IgD-negative memory B cell (primary cell): Measurements from ENCODE around the gene COLEC11. TPM values are rescaled to one million over a fixed set of nuclear protein-coding genes. Genes with fewer than 3 reads are reported as not detected.
"Not testable (repeated sequence)": the region's sequence is repeated elsewhere in the genome, so short reads cannot be mapped to it uniquely, and the experiment has no call there.

Experiments
- H3K27ac Mint-ChIP-seq, 3 donors: one replicate each; pipeline ENCODE4 v1.8.0; 2020 to 2022; ENCODE audit warnings: mild to moderate bottlenecking in 3 of 3, mixed read lengths in 3 of 3, moderate library complexity in 1 of 3
- H3K27me3 Mint-ChIP-seq: one replicate; pipeline ENCODE4 v1.8.0; 2021; ENCODE audit warnings: mixed read lengths
- H3K36me3 Mint-ChIP-seq: one replicate; pipeline ENCODE4 v1.8.0; 2020; ENCODE audit warnings: mild to moderate bottlenecking, mixed read lengths
- H3K4me1 Mint-ChIP-seq, 3 donors: one replicate each; pipeline ENCODE4 v1.8.0; 2020 to 2022; ENCODE audit warnings: mixed read lengths in 3 of 3, mild to moderate bottlenecking in 1 of 3
- H3K4me3 Mint-ChIP-seq, 4 donors: one replicate each; pipeline ENCODE4 v1.8.0; 2020 to 2022; ENCODE audit warnings: mild to moderate bottlenecking in 4 of 4, mixed read lengths in 4 of 4, moderate library complexity in 3 of 4
- H3K9me3 Mint-ChIP-seq, 3 donors: one replicate each; pipeline ENCODE4 v1.8.0; 2020 to 2021; ENCODE audit warnings: mixed read lengths in 3 of 3, mild to moderate bottlenecking in 1 of 3
- polyA plus RNA-seq: library from polyadenylated mRNA; unstranded; fragments of 300-500 nt; fragmentation: Illumina TruSeq; gene quantifications from one replicate; pipeline ENCODE4 v1.2.3, GENCODE V29; 2021

The COLEC11 gene
- polyA plus RNA-seq, 1 donor from 2014 or later = not detected

DNA sequence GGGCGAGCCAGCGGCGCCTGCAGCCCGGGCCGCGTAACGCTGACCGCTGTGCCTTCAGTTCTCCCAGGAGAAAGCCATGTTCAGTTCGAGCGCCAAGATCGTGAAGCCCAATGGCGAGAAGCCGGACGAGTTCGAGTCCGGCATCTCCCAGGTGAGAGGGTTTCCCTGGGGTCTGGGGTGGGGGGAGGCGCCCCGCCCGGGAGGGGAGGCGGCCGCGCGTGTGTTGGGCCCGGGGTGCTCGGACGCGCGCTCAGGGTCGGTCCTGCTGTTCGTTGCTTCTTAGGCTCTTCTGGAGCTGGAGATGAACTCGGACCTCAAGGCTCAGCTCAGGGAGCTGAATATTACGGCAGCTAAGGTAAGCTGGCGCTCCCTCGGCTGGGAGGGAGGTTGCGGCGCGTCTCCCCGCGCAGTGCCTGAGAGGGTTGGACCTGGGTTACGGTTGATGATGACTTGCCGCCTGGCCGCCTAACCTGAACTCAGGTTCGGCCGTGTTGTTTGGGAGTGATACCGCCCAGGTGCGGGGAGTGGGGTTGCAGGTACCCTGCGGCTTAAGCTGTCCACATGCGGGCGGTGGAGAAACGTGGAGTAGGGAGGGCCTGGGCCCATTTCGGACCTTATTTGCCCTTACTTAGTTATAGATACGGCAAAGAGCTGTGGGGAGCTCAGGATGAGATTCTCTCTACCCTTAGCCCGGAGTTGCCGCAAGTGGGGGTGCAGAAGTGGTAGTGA lies 19.2 kb upstream of the COLEC11 start:
- Mint-ChIP-seq H3K9me3 (no peaks in the 10 kb centered on the region), H3K36me3 (peaks cover 8% of the 10 kb centered on the region), H3K27ac (peak overlapping the region; percentile 87 to 97 (median 95)), H3K27me3 (no peaks in the 10 kb centered on the region), H3K4me1 (peaks cover 27 to 35% (median 28%) of the 10 kb centered on the region in 3 donors), H3K4me3 (peak overlapping the region; percentile 84 to 93 (median 91))

DNA sequence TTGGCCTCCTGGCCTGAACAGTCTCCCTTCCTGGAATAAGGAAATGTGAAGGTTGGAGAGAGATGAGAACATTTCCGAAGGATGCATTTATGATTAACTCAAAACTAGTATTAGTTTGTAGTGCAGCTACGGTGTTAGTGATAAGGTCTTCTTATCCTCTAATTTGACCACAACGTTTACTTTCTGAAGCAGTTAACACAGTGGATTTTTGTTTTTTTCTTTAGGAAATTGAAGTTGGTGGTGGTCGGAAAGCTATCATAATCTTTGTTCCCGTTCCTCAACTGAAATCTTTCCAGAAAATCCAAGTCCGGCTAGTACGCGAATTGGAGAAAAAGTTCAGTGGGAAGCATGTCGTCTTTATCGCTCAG lies 18.7 kb upstream of the COLEC11 start:
- H3K27ac Mint-ChIP-seq = peak overlapping the region; percentile 87 to 97 (median 95)
- H3K27me3 Mint-ChIP-seq, H3K36me3 Mint-ChIP-seq, H3K9me3 Mint-ChIP-seq: not testable (repeated sequence)
- H3K4me1 Mint-ChIP-seq = peaks cover 27 to 35% (median 28%) of the 10 kb centered on the region in 3 donors
- H3K4me3 Mint-ChIP-seq = peak overlapping the region; percentile 84 to 93 (median 91)

DNA sequence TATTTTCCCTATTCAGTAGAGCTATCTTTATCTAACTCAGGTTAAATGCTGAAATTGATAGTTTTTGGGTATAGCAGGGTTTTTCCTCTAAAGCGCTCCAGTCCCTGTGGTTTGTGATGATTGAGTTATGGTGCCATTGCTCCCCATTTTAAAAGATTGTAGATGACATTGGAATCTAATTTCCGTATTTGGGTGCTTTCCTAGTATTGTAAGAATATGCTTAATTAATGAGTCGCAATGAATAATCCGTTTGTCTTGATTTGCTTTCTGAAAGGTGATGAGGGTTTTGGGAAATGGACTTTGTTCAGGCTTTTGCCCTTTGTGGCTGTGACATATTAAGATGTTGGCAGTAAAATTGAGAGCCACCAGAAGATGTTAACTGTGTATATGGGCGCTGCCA lies 15.9 kb upstream of the COLEC11 start:
- Mint-ChIP-seq H3K9me3 (no peaks in the 10 kb centered on the region), H3K4me1 (peaks cover 27 to 35% (median 28%) of the 10 kb centered on the region in 3 donors), H3K27ac (peak overlapping the region in 1 of 3 donors; percentile 59), H3K27me3 (no peaks in the 10 kb centered on the region), H3K4me3 (peak overlapping the region in 1 of 4 donors; percentile 76), H3K36me3 (peaks cover 8% of the 10 kb centered on the region)

DNA sequence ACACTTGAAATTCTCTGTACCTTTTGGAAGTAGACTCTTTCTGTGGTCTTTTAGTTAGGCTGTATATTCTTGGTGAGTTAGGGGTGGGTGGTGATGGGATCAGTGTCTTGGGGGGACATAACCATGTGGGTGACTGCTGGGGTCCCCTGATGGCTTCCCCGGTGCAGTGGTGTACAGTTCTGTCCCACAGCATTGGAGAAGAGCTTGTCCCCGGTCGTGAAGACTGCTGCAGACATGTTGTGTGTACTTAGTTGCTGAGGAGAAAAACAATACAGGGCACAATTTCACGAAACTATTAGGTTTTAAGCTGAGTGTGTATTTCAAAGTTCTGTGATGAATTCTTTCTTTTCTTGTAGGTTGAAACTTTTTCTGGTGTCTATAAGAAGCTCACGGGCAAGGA lies 14.5 kb upstream of the COLEC11 start:
- Mint-ChIP-seq H3K4me3 (no peak overlapping the region), H3K36me3 (peaks cover 8% of the 10 kb centered on the region), H3K4me1 (peaks cover 25 to 35% (median 25%) of the 10 kb centered on the region in 3 donors), H3K27ac (no peak overlapping the region), H3K9me3 (no peaks in the 10 kb centered on the region), H3K27me3 (no peaks in the 10 kb centered on the region)

DNA sequence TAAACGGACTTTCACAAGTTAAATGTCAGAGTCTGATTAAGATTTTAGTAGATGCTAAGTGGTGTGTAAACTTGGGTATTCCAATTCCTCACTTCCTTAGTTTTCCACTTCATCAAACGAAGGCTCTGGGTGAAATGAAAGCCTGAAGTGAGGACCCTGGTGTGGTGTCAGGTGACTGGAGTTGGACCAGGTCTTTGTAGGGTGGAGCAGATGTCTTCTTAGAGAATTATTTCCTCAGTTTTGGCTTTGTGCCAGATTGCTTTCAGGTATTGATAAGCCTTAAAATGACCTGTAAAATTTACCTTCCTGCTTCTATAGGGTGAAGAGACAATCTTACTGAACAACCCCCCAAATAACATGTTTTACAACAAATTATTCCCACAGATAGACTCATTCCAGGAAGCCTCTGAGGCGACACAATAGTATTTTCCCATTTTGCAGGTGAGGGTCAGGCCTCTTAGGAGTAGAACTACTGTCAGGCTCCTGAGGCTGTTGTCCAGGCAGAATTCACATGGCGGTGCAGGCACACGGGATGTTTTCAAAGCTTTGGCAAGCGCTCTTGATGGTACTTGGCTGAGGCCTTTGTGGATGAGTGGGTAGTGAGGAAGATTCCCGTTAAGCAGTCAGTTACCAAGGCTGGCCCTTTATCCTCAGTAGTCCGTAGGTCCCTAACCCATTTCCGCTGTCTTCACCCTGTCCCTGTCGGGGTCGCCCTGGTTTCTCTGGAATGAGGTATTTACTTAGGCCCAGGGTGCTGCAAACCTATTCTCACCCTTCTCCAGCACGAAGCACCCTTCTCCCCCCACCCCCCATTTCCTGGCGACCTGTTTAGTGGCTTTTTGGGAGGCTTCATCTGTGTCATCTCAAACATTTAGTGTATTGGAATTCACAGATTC lies 13.3 kb upstream of the COLEC11 start:
- Mint-ChIP-seq H3K27me3 (no peaks in the 10 kb centered on the region), H3K36me3 (peaks cover 8% of the 10 kb centered on the region), H3K9me3 (no peaks in the 10 kb centered on the region), H3K4me3 (peak overlapping the region in 1 of 4 donors; percentile 52), H3K27ac (no peak overlapping the region), H3K4me1 (peaks cover 16 to 25% (median 18%) of the 10 kb centered on the region in 3 donors)

DNA sequence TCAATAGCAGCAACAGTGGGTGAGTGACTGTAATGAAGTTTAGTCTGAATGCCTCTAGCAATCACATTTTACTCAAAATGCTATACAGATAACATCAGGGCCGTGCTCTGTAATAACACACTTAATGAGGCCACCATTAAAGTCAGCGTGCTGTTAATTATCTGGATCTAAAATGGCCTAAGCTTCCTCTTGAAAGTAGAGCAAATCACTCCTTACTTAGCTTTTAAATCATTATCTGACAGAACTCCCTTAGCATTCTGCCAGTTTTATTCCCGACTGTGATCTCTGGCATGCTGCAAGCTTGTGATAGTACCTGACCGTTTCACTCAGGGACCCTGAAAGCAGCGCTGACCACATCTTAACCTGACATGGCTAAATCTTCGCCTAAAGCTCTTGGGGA lies 10.8 kb upstream of the COLEC11 start:
- Mint-ChIP-seq H3K27me3 (no peaks in the 10 kb centered on the region), H3K27ac (no peak overlapping the region), H3K4me1 (peaks cover 3 to 6% (median 5%) of the 10 kb centered on the region in 3 donors), H3K36me3 (peaks cover 3% of the 10 kb centered on the region), H3K9me3 (no peaks in the 10 kb centered on the region), H3K4me3 (no peak overlapping the region)

DNA sequence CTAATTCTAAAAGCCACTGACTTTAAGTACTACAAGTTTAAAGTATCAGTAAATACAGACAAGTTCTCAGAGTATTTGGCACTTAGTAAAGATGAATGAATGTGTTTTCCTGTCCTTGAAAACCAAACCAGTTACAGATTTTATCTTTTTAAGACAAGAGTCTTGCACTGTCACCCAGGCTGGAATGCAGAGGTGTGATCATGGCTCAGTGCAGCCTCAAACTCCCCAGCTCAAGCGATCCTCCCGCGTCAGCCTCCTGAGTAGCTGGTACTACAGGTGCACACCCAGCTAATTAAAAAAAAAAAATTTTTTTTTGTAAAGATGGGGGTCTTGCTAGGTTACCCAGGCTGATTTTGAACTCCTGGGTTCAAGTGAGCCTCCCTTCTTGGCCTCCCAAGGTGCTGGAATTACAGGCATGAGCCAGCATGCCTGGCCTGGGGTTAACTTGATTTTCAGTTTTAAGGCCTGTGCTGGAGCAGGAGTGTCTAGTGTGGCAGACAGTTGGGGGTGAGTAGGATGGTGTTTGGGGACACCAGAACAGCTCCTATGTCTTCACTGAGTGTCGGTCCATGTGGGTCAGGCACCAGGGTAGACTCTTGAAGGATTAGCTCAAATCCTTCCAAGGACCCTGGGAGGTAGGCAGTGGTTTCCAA lies 10.2 kb upstream of the COLEC11 start:
- Mint-ChIP-seq H3K27me3 (no peaks in the 10 kb centered on the region), H3K4me1 (no peaks in the 10 kb centered on the region), H3K4me3 (no peak overlapping the region), H3K27ac (no peak overlapping the region), H3K36me3 (peaks cover 7% of the 10 kb centered on the region), H3K9me3 (no peaks in the 10 kb centered on the region)

DNA sequence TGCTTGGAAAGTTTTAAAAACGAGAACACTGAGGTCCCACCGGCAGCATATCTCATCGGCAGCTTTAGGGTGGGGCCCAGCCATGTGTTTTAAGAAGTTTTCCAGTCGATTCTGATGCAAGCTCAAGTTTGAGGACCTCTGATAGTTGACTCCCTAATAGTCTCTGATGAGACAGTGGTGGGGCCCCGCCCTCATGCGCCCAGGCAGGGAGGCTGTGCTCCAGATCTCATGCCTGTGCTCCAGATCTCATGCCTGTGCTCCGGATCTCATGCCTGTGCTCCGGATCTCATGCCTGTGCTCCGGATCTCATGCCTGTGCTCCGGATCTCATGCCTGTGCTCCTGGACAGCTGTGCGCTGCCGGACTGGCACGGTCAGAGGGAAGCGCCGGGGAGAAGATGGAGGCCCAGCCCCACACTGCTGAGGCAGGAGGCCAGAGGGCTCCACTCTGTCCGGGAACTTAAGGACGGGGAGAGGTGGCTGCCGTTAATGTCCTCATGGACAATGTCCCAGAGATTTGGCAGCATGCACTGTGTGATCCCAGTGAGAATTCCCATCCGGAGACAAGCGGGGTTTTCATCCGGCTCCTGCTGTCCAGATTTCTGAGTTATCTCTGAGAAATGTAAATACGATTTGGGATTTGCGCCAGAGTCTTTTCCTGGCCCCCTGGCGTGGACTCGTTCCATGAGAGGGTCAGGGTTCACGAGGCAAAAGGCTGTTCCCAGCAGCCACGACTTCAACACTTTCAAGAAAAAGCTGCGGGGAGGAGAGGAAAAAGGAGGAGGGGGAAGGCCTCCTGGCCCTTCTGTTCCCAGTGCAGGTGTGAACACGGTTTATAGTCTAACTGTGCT lies 9.4 kb upstream of the COLEC11 start:
- Mint-ChIP-seq H3K9me3 (no peaks in the 10 kb centered on the region), H3K27me3 (no peaks in the 10 kb centered on the region), H3K4me3 (no peak overlapping the region), H3K27ac (no peak overlapping the region), H3K4me1 (no peaks in the 10 kb centered on the region), H3K36me3 (peaks cover 6% of the 10 kb centered on the region)

DNA sequence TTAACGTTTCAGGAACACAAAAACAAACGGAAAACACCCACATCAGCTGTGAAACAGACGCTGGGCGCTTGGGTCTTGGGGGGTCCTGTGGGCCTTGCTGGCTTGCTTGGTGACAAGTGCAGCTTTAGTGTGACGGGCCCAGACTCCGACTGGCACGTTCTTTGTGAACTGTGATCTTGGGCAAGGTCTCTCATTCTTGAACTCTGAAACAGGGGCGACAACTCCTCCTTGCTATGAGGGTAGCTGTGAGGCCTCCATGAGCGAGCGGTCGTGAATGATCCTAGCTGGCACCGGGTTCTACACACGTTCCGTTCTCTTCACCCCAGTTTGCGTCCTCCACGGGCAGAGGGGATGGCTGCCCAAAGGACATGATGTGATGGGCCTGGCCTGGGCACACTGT lies 8.7 kb upstream of the COLEC11 start:
- H3K4me3 Mint-ChIP-seq = no peak overlapping the region
- peaks cover 5% of the 10 kb centered on the region for H3K36me3 Mint-ChIP-seq
- H3K4me1 Mint-ChIP-seq = no peaks in the 10 kb centered on the region
- H3K27ac Mint-ChIP-seq = no peak overlapping the region
- H3K9me3 Mint-ChIP-seq = no peaks in the 10 kb centered on the region
- H3K27me3 Mint-ChIP-seq = no peaks in the 10 kb centered on the region

DNA sequence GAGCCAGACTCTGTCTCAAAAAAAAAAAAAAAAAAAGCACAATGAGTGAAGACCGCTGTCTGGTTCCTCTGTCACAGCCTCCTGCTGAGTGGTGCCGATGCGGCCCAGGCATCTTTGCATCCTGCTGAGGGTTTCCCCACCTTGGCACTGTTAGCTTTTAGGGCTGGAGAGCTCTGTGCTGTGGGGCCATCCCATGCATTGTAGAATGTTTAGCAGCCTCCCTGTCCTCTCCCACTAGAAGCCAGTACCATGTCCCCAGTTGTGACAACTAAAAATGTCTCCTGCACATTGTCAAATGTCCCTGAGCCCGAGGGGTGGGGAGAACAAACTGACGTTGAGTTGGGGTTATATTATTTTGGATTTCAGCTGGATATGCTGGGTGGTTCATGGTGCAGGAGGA lies 7.9 kb upstream of the COLEC11 start:
- no peaks in the 10 kb centered on the region for H3K9me3 Mint-ChIP-seq

DNA sequence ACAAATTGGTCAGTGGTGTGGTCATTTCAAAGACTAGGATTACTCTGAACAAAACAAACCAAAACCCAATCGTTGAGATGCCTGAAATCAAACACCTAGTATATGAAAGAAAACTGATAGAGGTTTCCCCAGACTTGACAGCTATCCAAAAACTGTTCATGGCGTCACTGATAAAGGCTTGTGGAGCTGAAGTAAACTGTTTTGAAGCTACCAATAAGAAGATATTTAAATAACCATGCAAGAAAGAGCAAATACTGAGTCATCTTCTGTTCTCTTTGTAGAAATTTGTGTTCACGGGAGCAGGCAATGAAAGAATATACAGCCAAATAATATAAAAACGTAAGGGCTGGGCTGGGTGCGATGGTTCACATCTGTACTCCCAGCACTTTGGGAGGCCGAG lies 7.5 kb upstream of the COLEC11 start:
- Mint-ChIP-seq H3K27me3 (no peaks in the 10 kb centered on the region), H3K9me3 (no peaks in the 10 kb centered on the region), H3K27ac (no peak overlapping the region), H3K4me3 (no peak overlapping the region), H3K36me3 (peaks cover 5% of the 10 kb centered on the region), H3K4me1 (no peaks in the 10 kb centered on the region)

More for the DNA sequence above, 7.9 kb upstream of the COLEC11 start:
- H3K4me1 Mint-ChIP-seq = no peaks in the 10 kb centered on the region
- H3K27me3 Mint-ChIP-seq = no peaks in the 10 kb centered on the region
- peaks cover 5% of the 10 kb centered on the region for H3K36me3 Mint-ChIP-seq
- H3K4me3 Mint-ChIP-seq = no peak overlapping the region
- H3K27ac Mint-ChIP-seq = no peak overlapping the region

DNA sequence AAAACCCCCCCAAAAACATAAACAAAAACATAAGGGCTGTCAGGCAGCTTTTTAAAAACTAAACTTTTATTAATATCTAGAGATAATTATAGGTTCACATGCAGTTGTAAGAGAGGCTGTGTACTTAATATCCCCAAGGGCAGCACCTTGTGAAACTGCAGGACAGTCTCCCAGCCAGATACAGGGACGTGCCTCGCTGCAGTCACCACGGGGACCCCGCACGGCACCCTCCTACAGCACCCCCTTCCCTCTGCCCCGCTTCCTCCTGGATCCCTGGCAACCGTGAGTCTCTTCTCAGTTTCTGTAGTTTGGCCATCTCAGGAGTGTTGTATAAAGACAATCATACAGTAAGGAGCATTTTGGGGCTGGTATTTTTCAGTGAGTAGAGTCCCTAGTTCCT lies 6.8 kb upstream of the COLEC11 start:
- Mint-ChIP-seq H3K27ac (no peak overlapping the region), H3K4me1 (no peaks in the 10 kb centered on the region), H3K9me3 (no peaks in the 10 kb centered on the region), H3K36me3 (peaks cover 8% of the 10 kb centered on the region), H3K4me3 (no peak overlapping the region), H3K27me3 (no peaks in the 10 kb centered on the region)

DNA sequence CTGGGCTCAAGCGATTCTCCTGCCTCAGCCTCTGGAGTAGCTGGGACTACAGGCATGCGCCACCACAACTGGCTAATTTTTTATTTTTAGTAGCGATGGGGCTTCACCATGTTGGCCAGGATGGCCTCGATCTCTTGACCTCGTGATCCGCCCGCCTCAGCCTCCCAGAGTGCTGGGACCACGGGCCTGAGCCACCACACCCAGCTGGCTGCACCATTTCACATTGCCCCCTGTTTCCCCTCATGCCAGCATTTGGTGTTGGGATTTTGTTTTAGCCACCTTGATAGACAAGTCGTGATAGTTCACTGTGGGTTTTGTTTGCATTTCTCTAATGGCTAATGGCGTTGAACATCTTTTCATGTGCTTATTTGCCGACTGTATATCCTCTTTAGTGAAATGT lies 5.8 kb upstream of the COLEC11 start:
- Mint-ChIP-seq H3K9me3 (no peaks in the 10 kb centered on the region), H3K36me3 (peaks cover 8% of the 10 kb centered on the region), H3K4me1 (no peaks in the 10 kb centered on the region), H3K4me3 (no peak overlapping the region), H3K27ac (no peak overlapping the region), H3K27me3 (no peaks in the 10 kb centered on the region)

DNA sequence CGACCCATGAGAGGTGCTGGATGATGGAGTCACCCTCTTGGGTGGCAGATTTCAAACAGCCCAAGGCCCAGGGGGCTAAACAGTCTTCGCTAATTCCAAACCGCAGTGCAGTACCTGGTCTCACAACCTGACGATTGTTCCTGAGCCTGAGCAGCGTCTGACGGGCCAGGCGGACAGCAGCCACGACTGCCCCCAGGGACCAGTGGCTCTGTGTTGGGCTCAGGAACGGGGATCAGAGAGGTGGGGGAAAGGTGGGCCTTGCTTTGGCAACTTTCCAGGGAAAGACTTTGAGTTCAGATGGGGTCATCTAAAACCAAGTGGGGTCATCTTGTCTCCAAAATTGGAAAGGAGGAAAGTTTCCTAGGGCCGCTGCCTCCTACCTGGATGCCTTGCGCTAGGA lies 492 bp downstream of the COLEC11 start:
- Mint-ChIP-seq H3K27ac (no peak overlapping the region), H3K27me3 (peaks cover 4% of the 10 kb centered on the region)

More for the DNA sequence above, 492 bp downstream of the COLEC11 start:
- H3K9me3 Mint-ChIP-seq = peaks cover 0 to 1% (median 0%) of the 10 kb centered on the region in 3 donors
- H3K4me3 Mint-ChIP-seq = no peak overlapping the region
- peaks cover 5% of the 10 kb centered on the region for H3K36me3 Mint-ChIP-seq
- peaks cover 0 to 1% (median 0%) of the 10 kb centered on the region in 3 donors for H3K4me1 Mint-ChIP-seq
